Breast epithelium (tissue), 3 donors: ENCODE data around the gene BTBD10.

ENCODE experiments used
- CTCF ChIP-seq, 3 donors: fragments of 450-650 bp; IDR thresholded peaks; one replicate each; pipeline ENCODE4 v1.5.1; 2016 to 2017; ENCODE audit warnings: antibody characterized with exemption in 3 of 3, mild to moderate bottlenecking in 3 of 3, moderate library complexity in 3 of 3
- POLR2A ChIP-seq: fragments of 450-650 bp; IDR thresholded peaks from one replicate; pipeline ENCODE4 v1.6.1; 2016; ENCODE audit warnings: antibody characterized with exemption, mild to moderate bottlenecking, moderate library complexity
- POLR2AphosphoS5 ChIP-seq, 3 donors: sonication (generic); formaldehyde crosslinking; IDR thresholded peaks; one replicate each; pipeline ENCODE4 v1.6.1; 2017; ENCODE audit warnings: antibody characterized with exemption in 3 of 3

GRCh38 chr11:13343067-13343466 lies 120.0 kb downstream of the BTBD10 start:
- TF ChIP-seq CTCF (IDR thresholded peaks at IDR 0.05) (no peak), POLR2A (no peak), POLR2AphosphoS5 (IDR thresholded peaks at IDR 0.05) (no peak)
